Glutamatergic neuron (in vitro differentiated cells): ENCODE data around the gene CYP27C1. TPM values are rescaled to one million over a fixed set of nuclear protein-coding genes. Genes with fewer than 3 reads are reported as not detected.

Experiments
- DNase-seq: peaks from one replicate; pipeline ENCODE4 v3.0.0; 2022
- H3K27ac Mint-ChIP-seq: one replicate; pipeline ENCODE4 v1.8.0; 2020; ENCODE audit warnings: mild to moderate bottlenecking, mixed read lengths, inconsistent platforms; ENCODE audit not compliant: unreplicated experiment
- H3K27me3 Mint-ChIP-seq: one replicate; pipeline ENCODE4 v1.8.0; 2020; ENCODE audit warnings: mild to moderate bottlenecking, moderate library complexity, mixed read lengths, inconsistent platforms; ENCODE audit not compliant: unreplicated experiment
- H3K36me3 Mint-ChIP-seq: one replicate; pipeline ENCODE4 v1.8.0; 2020; ENCODE audit warnings: mild to moderate bottlenecking, mixed read lengths, inconsistent platforms; ENCODE audit not compliant: unreplicated experiment
- H3K4me1 Mint-ChIP-seq: one replicate; pipeline ENCODE4 v1.8.0; 2020; ENCODE audit warnings: mild to moderate bottlenecking, low read depth, mixed read lengths, inconsistent platforms; ENCODE audit not compliant: unreplicated experiment
- H3K4me3 Mint-ChIP-seq: one replicate; pipeline ENCODE4 v1.8.0; 2020; ENCODE audit warnings: mild to moderate bottlenecking, mixed read lengths, inconsistent platforms; ENCODE audit not compliant: unreplicated experiment
- H3K9me3 Mint-ChIP-seq: one replicate; pipeline ENCODE4 v1.8.0; 2020; ENCODE audit warnings: mild to moderate bottlenecking, moderate library complexity, mixed read lengths, inconsistent platforms; ENCODE audit not compliant: unreplicated experiment
- total RNA-seq: library from RNA; stranded (reverse); fragmentation: NEBNext Ultra II Directional; extraction: Animal tissue kit (Norgen Biotek cat#: 25700); gene quantifications from one replicate; pipeline ENCODE4 v1.2.1, GENCODE V29; 2021; ENCODE audit not compliant: unreplicated experiment
- TF ChIP-seq, protein P1 (sequence below): fragments of 200-600 bp; sonication (generic); IDR thresholded peaks from one replicate; pipeline ENCODE4 v1.5.0; 2021; ENCODE audit not compliant: partially characterized antibody, unreplicated experiment

CYP27C1 gene
- total RNA-seq, 1 donor from 2014 or later: 4.3 TPM

DNA sequence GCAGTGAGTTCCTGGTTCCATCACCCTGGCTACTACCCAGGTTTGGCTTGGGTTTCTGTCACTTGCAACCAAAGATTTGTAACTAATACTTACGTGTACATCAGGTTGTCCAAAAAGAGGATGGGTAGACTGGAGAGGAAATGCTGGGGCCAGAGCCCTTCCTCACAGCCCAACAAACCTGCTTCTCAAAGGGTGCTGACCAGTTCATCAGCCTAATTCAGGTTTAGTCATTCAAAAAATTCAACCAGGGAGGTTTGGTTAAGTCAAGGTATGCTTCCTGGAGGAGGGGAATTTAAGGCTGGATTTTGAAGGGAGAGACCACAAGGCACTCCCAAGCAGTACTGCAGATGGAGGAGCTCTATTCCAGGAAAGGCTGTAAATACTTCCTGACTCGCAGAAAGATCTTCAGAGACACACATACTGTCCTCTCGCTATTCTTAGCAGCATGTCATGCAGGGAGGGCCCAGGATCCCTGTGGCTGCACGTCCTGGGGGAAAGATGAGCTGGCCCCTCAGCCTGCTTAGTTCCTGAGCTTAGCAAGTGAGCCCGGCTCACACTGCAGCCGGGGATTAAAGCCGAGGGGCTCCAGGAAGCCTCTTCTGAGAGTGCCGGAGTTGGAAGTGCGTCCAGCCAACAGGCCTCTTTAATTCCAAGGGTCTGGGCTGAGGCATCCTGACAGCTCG lies 73.1 kb downstream of the CYP27C1 start:
- Mint-ChIP-seq H3K4me3 (no peak overlapping the region), H3K4me1 (no peaks in the 10 kb centered on the region), H3K9me3 (no peaks in the 10 kb centered on the region), H3K27me3 (peaks cover 3% of the 10 kb centered on the region), H3K36me3 (peaks cover 8% of the 10 kb centered on the region), H3K27ac (no peak overlapping the region)
- no peak for DNase-seq
- TF ChIP-seq, protein P1, sequence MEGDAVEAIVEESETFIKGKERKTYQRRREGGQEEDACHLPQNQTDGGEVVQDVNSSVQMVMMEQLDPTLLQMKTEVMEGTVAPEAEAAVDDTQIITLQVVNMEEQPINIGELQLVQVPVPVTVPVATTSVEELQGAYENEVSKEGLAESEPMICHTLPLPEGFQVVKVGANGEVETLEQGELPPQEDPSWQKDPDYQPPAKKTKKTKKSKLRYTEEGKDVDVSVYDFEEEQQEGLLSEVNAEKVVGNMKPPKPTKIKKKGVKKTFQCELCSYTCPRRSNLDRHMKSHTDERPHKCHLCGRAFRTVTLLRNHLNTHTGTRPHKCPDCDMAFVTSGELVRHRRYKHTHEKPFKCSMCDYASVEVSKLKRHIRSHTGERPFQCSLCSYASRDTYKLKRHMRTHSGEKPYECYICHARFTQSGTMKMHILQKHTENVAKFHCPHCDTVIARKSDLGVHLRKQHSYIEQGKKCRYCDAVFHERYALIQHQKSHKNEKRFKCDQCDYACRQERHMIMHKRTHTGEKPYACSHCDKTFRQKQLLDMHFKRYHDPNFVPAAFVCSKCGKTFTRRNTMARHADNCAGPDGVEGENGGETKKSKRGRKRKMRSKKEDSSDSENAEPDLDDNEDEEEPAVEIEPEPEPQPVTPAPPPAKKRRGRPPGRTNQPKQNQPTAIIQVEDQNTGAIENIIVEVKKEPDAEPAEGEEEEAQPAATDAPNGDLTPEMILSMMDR: no peak

DNA sequence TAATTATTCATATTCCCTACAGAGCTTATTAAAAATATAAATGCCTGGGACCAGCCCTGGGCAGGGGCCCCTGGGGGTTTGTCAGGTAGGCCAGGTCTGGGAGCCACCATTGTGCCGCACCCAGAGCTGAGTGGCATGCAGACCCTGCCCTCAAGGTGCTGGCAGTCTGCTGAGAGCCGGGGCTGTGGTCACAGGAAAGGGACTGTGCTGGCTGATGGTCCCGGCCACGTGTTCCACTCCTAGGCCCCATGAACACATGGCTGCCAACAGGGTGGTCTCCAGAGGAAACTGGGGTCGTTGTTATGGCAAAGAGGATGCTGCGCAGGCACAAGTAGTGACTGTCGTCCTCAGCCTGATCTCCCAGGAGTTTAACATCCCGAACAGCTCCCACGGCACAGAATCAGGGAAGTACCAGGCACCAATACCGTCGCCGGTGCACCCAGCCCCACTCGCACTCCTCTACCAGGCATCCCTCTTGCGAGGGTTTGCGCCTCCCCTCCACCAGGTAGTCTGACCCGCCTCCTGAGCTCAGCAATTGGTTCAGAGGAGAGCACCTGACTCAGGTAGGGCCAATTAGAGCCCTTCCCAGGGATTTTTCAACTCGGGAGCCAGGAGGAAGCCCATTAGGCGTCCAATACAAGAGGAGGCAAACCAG lies 73.9 kb downstream of the CYP27C1 start:
- TF ChIP-seq, protein P1: no peak

DNA sequence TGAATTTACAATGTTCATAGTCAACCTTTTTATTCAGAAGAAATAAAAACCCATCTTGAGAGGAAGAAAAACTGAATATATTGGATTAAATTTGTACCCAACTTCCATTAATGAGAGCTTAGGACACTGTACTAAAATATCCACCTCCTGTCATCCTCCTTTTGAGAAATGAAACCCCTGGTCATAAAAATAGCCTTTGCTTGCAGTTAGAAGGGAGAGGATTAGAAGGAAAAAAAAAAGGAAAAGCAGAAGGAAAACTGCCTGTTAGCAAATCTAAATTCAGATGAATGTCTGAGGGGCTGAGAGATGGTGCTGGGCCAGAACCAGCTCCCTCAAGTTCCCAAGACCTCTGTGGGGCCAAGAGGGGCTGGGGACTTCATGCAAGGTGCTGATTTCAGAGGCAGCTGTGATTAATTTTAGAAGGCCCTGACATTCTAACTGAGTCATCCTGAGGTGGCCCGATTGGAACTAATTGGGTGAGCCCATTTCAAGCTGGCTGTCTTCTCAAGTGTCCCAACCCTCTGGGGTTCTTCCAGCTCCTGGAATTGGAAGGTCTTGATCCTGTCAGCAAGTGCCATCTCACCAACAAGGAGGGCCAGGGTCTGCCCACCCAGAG lies 74.7 kb downstream of the CYP27C1 start:
- H3K4me1 Mint-ChIP-seq: no peaks in the 10 kb centered on the region
- H3K9me3 Mint-ChIP-seq: no peaks in the 10 kb centered on the region
- no peak for DNase-seq
- H3K4me3 Mint-ChIP-seq: no peak overlapping the region
- peaks cover 3% of the 10 kb centered on the region for H3K27me3 Mint-ChIP-seq
- TF ChIP-seq, protein P1: no peak
- H3K36me3 Mint-ChIP-seq: peaks cover 3% of the 10 kb centered on the region
- H3K27ac Mint-ChIP-seq: no peak overlapping the region

More for the DNA sequence above, 73.9 kb downstream of the CYP27C1 start:
- Mint-ChIP-seq H3K4me1 (no peaks in the 10 kb centered on the region), H3K9me3 (no peaks in the 10 kb centered on the region), H3K27ac (no peak overlapping the region), H3K27me3 (peaks cover 3% of the 10 kb centered on the region), H3K4me3 (no peak overlapping the region), H3K36me3 (peaks cover 5% of the 10 kb centered on the region)
- DNase-seq: no peak

DNA sequence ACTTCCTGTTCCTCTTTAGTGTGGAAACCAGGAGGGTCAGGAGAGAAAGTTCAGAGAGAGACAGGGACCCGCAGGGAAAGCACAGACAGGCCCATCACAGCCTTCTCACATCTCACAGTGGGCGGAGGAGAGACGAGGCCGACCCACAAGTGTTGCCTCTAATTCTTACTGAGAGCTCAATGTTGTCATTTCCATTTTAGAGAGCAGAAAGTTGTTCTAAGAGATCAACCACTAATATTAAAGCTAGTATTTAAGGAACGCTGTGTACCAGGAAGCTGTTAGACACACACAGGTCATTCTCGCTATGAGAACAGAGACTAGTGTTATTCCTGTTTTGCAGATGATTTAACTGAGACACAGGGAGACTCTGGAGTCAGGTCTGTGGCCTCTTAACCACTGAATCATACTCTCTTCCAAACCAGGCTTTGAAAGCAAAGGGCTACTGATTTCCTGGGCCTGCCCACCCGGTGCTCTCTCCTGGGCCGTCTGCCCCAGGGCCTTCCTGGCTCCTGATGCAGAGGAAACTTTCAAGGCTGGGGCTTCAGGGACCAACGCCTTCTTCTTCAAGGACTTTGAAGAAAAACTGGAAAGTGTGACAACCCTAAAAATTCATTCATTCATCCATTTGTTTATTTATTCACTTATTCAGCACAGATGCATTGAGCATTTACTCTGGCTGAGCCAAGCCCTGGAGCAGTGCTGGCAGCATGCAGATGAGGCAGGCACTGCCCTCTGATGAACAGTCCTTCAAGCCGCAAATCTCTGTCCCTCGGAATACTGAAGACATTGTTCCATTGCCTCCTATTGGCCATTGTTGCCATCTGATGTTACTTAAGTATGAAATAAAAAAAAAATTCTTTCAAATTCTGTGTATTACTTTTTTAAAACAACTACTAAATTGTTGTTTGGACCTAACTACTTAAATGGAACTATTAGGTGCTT lies 76.0 kb downstream of the CYP27C1 start:
- peaks cover 3% of the 10 kb centered on the region for H3K27me3 Mint-ChIP-seq
- peaks cover 6% of the 10 kb centered on the region for H3K9me3 Mint-ChIP-seq
- H3K27ac Mint-ChIP-seq: no peak overlapping the region
- TF ChIP-seq, protein P1: no peak
- H3K4me3 Mint-ChIP-seq: no peak overlapping the region
- H3K36me3 Mint-ChIP-seq: peaks cover 11% of the 10 kb centered on the region
- no peaks in the 10 kb centered on the region for H3K4me1 Mint-ChIP-seq
- DNase-seq: no peak
